ENCODE results near the gene OGFOD1.

DNA sequence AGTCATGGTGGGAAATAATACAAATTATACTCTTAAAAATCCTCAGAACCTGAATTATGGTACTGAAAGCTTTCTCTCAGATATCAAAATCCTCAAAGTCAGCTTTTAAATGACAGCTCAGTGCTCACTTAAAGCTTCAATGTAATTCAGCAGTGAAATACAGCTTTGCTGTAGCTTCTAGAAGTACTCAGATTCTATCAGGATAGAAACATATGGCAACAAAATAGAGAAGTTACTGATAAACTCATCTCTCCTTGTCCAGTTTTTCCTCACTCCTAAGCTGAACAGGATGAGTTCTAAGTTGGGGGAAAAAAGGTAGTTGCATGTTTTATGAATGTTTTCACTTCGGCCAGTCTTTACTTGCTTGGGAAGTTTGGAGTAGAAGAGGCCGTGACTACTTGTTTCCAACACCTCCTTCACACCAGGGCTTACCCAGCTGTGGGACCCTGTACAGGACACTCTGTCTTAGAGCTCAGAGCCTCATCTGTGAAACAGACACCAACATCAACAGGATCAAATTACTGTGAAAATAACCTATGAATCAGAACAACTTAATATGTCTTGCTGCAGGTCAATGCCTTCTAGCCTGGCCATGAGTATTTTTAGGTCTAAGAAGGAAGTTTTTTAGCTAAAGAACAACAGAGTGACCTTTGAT lies 30.2 kb downstream of the OGFOD1 start:
- TF ChIP-seq POLR2AphosphoS5 (IDR thresholded peaks at IDR 0.05; ENCODE audit: insufficient read depth in 1 of 2, low read depth in 1 of 2): no peak
- no peak for TF ChIP-seq POLR2A (IDR thresholded peaks at IDR 0.05)
- TF ChIP-seq, protein P1, sequence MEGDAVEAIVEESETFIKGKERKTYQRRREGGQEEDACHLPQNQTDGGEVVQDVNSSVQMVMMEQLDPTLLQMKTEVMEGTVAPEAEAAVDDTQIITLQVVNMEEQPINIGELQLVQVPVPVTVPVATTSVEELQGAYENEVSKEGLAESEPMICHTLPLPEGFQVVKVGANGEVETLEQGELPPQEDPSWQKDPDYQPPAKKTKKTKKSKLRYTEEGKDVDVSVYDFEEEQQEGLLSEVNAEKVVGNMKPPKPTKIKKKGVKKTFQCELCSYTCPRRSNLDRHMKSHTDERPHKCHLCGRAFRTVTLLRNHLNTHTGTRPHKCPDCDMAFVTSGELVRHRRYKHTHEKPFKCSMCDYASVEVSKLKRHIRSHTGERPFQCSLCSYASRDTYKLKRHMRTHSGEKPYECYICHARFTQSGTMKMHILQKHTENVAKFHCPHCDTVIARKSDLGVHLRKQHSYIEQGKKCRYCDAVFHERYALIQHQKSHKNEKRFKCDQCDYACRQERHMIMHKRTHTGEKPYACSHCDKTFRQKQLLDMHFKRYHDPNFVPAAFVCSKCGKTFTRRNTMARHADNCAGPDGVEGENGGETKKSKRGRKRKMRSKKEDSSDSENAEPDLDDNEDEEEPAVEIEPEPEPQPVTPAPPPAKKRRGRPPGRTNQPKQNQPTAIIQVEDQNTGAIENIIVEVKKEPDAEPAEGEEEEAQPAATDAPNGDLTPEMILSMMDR (IDR thresholded peaks at IDR 0.05): no peak

All from vagina (tissue), 2 donors.